Left lobe of liver (tissue), 2 donors: ENCODE data around the gene OTOP1. TPM values are rescaled to one million over a fixed set of nuclear protein-coding genes. Genes with fewer than 3 reads are reported as not detected.
"Not testable (repeated sequence)": the region's sequence is repeated elsewhere in the genome, so short reads cannot be mapped to it uniquely, and the experiment has no call there.

Source experiments
- ATAC-seq: fragments of 200-7000 bp; cut with Tn5 transposase; one replicate; pipeline ENCODE4 v1.9.1; 2020; ENCODE audit warnings: mild to moderate bottlenecking, moderate library complexity
- DNase-seq: peaks from one replicate; pipeline ENCODE4 v3.0.0-alpha.2; 2020; ENCODE audit warnings: low spot score
- total RNA-seq: library from RNA; stranded (reverse); gene quantifications from one replicate; pipeline ENCODE4 v1.2.1, GENCODE V29; 2021
- donor health status: DM: no; HTN: no; CAD: no; lungs with moderate emphysema.
- donor health status: DM: no; HTN: yes; CAD: no.

Gene OTOP1
- total RNA-seq, 1 donor from 2014 or later: not detected

DNA sequence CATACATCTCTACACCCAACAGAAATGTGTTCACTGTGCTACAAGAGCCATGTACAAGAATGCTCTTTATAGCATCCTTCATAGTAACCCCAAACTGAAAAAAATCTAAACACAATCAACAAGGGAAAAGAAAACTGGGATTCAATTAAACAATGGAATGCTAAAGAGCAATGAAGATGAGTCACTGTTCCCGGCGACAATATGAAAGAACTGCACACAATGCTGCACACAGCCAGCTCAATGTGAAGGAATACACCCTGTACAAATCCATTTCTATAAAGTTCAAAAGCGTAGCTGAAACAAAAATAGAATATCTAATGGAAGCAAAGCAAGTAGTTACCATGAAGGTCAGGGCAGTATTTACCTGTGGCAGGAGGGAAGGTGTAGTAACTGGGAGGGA lies 12.8 kb upstream of the OTOP1 start:
- not testable (repeated sequence) for ATAC-seq, DNase-seq

DNA sequence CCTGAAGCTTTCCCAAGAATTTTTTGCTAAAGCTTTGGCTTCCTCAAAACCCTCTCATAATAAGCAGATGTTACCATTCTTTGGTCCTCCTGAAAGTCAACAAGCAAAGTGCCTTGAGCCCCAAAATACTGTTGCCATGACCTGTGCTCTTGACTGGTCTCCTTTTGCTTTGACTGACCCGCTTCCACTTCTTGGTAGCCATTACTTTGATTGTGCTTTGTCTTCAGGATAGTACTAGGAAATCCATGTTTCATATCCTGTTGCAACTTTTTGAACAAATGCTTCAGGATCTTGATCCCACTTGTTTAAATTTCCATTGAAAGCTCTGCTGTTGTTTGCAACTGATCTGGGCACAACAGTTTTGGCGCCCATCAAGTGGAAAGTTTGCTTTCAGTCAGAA lies 6.9 kb upstream of the OTOP1 start:
- ATAC-seq: no peak
- no peak for DNase-seq

DNA sequence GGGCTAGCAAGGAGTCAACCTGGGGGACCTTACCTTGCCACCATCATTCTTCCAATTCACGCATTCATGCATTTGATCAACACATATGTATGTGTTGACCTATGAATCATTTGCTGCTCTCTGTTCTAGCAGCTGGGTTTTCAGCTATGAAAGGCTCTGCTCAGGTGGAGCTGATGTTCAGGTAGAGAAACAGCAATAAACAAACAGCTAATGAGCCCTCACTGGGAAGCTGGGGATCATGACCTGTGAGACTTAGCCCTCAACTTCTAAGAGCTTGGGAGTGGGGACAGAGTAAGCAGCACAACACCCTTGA lies 1.6 kb upstream of the OTOP1 start:
- ATAC-seq: no peak

DNA sequence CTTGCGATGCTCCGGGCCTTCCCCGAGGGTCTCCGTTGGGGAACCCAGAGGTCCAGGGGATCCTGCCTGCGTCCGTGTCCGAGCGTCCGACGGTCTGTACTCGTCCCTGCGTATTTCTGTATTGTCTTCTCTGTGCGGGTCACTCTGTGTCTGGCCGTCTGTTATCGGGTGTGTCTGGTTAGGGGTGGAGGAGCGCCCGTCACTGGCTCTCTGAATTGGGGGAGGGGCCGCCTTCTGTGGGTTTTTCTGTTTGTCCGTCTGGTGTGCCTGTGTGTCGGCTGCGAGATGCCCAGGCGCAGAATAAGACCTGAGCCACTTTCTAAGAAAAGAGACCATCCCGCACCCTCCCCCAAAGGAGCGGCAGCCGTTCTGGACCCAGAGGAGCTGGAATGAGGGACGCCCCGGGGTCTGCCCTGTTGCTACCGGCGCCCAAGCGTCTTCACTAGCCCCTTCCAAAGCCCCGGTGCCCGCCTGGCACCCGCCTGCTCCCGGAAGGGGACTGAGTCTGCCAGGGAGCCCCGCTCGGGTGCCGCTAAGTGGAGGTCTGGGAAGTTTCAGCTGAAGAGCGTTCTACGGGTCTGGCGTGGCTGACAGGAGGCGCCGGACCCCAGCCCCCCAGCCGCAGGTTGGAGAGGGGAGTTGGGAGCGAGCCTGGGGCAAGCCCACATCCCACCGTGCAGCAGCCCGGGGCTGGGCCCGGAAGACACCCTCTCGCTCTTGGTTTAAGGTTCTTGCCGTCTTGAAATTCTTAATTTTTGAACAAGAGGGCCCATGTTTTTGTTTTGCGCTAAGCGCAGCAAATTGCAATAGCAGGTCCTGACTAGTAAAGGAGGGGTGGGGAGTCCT lies 1.0 kb upstream of the OTOP1 start:
- DNase-seq: no peak

More for the DNA sequence above, 1.6 kb upstream of the OTOP1 start:
- DNase-seq: no peak

DNA sequence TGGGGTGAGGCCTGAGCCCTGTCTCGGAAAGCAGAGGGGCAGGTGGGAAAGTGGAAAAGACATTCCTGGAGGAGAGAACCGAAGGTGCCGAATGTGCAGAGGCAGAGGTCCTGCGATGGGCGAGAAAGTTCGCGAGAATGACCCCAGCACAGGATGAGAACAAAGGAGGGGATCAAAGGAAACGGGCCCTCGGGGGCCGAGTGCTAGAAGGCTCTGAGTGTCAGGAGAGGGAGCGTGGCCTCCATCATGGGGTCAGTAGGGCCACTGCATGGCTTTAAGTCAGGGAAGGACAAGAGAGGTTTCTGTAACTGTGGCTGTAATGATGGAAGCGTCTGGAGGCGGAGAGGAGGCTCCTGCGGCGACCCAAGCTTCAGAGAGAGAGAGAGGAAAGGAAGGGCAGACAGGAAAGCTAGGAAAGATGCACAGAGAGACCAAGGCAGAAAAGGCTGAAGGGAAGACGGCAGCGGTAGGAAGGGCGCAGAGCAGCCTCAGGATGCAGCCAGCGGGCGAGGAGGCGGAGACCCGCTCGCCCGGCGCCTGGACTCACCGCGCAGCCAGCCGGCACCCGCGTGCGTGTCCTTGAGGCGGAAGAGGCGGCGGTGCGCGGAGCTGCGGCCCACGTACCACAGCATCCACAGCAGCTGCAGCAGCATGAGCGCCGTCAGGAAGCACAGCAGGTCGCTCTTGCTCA lies 669 bp downstream of the OTOP1 start:
- DNase-seq: no peak
- ATAC-seq: no peak

More for the DNA sequence above, 1.0 kb upstream of the OTOP1 start:
- no peak for ATAC-seq

DNA sequence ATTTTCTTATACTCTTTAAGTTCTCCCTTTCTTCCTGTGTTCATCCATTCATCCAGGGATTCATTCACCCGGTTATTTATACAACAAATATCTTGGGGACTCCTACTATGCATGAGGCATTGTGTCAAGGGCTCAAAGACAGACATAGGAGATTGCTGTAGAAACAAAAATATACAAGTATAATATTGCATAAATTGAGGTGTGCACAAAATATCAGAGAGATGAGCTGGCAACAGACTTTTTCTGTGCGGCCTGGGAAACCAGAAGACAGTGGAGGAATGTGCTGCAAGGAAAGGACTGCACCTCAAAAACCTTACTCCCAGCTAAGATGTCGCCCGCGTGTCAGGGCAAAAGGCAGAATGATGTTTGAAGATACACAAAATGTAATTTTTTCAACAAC lies 9.6 kb downstream of the OTOP1 start:
- no peak for ATAC-seq
- DNase-seq: no peak

DNA sequence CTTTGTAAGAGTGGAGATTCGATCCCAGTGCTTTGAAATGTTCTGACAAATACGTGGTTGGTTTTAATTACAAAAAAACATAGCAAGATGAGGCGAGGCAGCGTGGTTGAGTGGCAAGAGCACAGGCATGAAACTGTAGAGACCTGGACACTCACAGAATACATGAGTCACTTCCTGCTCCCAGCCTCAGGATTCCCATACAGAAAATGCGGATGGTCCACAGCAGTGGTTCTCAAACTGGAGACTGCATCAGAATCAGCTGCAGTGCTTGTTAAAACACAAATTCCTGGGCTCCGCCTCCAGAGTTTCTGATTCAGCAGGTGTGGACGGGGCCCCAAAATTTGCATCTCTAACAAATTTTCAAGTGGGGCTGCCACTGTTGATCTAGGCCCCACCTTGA lies 10.1 kb downstream of the OTOP1 start:
- DNase-seq: no peak
- ATAC-seq: no peak

DNA sequence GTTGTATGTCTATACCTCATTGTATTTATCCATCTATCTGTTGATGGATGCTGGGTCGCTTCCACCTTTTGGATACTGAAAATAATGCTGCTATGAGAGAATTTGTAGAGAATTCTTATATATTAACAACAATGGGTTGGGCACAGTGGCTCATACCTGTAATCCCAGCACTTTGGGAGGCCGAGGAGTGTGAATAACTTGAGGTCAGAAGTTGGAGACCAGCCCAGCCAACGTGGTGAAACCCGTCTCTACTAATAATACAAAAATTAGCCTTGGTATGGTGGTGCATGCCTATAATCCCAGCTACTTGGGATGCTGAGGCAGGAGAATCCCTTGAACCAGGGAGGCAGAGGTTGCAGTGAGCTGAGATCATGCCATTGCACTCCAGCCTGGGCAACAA lies 13.1 kb downstream of the OTOP1 start:
- ATAC-seq, DNase-seq: not testable (repeated sequence)

DNA sequence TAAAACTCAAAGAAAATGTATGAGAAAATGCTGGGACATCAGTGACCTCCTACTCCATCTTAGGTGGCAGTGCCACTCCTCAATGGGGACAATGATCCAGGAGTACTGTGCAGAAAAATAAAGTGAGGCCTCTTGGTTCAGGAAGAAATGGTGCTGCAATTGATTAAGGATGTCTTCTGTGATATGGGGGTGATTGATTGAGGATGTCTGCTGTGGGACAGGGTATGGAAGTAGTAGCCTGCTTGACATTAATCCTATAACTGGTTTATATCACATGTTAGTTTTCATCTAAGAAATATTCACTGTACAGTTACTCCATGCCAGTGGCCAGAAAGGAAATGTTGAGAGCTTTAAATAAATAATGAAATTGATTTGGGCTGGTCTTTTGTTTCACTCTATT lies 20.5 kb downstream of the OTOP1 start:
- no peak for DNase-seq

DNA sequence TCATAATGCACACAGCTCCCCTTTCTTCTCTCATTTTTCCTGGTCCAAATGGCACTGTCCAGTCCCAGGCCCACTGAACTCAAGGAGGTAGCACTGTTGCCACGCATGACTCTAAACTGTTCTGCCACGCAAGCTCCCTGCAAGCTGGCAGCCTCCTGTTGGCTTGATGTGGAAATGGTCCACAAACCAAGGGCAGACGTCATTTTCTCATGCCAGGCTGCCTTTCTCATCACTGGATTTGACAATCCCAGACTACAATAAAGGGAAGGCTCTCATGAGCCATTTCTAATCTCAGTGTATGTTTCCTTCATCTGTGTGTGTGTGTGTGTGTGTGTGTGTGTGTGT lies 22.4 kb downstream of the OTOP1 start:
- ATAC-seq: no peak

More for the DNA sequence above, 20.5 kb downstream of the OTOP1 start:
- ATAC-seq: no peak

DNA sequence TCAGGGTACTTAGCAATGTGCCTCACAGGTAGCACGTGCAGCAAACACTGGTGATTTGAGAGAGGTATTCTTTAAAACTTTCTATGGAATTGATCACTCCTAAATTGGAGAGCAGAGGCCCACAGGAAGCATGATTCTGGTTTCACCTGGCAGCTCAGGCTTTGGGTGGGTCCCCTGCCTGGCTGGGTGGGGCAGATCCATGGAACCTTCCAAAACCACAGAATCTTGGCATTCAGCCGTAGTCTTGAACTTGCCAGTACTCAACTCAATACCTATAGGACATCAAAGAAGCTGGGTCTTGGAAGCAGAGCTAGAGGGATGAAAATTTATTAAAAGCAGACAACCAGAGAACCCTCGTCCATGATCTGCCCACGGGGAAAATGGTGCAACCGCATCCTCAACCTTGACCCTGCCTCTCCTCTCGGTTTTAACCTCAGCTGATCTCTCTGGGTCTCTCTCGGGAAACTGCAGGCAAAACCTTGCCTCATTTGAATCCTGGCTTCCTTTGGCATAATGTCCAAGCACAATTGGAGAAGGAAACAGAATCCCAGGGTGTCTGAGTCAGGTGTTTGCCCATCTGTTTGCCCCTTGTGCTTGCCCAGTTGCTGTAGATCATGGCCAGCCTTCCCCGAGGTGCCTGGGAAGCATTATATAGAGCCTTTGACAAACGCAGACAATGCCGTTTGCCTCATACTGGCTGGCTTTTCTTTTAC lies 22.9 kb downstream of the OTOP1 start:
- ATAC-seq (no peak), DNase-seq (no peak)

More for the DNA sequence above, 22.4 kb downstream of the OTOP1 start:
- DNase-seq: no peak

DNA sequence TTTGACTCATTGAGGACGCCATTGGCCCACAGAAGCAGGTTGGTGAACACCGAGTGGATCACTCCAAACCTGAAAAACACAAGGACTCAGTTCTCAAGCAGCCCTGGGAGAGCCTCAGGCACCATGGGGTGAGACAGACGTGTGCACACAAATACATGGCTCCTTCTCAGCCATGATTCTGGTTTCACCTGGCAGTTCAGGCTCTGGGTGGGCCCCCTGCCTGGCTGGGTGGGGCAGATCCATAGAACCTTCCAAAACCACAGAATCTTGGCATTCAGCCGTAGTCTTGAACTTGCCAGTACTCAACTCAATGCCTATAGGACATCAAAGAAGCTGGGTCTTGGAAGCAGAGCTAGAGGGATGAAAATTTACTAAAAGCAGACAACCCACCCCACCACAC lies 24.2 kb downstream of the OTOP1 start:
- ATAC-seq (no peak), DNase-seq (no peak)

DNA sequence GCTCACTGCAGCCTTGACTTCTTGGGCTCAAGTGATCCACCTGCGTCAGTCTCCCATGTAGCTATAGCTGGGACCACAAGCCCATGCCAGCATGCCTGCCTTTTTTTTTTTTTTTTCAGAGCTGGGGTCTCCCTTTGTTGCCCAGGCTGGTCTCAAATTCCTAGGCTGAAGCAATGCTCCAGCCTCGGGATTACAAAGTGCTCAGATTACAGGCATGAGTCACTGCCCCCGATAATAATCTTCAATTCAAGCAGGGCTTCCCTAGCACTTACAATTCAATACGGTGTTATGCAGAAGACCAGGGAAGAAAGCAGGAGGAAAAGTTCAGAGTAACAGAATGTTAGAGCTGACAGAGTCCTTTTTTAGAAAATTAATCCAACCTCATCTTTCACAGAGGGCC lies 26.1 kb downstream of the OTOP1 start:
- no peak for ATAC-seq
- DNase-seq: no peak

DNA sequence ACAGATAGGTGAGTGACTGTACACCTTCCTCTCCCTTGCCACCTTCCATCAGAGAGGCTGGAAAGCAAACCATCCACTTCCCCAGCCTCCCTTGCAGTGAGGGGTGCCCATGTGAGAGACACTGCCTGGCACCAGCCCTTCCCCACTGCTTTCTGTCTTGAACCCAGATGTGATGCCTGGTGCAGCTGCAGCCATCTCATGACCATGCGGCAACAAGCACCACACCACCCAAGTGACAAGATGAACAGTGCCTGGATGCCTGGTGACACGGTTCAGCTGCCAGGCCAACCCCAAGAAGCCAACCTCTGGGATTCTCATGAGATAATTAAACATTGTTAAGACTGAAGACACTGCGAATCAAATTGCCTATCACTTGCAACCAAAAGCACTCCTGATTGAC lies 31.4 kb downstream of the OTOP1 start:
- no peak for ATAC-seq
- DNase-seq: no peak

DNA sequence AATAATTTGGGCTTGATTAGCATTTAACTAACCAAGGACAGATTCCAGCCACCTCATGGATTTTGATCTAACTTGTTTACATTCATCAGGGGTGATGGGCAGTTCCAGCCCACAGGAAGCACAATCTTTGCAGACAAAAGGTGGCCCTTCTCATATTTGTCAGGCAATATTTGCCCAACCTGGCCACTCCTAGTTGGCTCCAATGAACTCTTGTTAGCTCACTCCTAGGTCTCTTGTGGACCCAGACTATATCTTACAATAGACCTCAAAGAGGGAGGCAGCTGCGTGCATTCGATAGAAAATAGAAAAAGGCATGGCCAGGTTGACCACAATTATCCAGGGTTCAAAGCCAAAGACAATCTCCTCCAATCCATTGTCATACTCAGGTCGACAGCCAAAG lies 38.2 kb downstream of the OTOP1 start:
- ATAC-seq, DNase-seq: not testable (repeated sequence)

DNA sequence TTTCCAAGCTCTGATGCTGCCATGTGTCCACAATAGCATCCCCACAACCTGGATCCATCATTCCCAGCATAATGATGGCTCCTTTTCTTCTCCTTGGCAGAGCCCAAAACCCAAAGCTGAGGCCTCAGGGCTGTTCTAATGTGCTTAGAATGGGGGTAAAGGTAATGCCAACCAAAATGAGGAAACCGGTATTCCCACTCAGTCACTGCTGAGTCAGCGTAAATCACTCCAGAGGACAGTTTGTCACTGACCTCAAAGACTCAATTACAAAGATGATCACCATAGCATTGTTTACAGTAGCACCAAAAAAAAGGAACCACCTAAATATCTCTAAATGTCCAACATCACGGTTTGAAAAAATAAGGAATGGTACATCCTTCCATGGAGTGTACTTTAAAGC lies 41.2 kb downstream of the OTOP1 start:
- ATAC-seq (no peak), DNase-seq (no peak)

DNA sequence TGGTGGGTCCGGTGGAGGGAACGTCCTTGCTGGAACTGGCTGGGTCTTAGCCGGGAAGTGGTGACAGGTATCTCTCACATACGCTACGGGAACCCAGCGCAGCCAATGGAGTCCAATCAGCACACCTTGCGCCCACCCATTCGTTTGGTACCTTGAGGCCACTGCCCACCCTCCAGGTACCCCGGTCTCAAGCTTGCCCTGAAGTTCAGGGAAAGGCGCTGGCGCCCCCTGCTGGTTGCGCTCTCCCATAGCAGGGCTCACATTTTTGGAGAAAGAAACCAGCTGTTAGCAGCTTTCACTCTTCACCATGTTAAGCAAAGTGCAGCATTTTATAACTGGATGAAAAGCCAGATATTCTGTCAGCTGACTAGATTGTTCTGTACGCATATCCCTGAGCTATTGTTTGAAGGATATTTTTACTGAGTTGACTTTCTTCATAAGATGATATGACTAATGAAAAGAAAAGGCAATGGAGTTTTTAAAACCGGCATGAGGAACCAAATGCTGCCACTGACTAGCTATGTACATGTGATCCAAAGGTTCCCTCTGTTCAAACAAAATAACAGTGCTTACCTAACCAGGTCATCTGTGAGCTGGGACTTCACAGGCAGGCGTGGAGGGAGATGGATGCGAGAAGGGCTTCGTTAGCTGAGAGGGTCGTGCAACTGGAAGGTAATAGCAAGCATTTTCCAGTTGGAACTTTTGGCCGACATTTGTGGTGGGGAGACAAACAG lies 43.7 kb downstream of the OTOP1 start:
- ATAC-seq (peak; percentile 49), DNase-seq (no peak)

DNA sequence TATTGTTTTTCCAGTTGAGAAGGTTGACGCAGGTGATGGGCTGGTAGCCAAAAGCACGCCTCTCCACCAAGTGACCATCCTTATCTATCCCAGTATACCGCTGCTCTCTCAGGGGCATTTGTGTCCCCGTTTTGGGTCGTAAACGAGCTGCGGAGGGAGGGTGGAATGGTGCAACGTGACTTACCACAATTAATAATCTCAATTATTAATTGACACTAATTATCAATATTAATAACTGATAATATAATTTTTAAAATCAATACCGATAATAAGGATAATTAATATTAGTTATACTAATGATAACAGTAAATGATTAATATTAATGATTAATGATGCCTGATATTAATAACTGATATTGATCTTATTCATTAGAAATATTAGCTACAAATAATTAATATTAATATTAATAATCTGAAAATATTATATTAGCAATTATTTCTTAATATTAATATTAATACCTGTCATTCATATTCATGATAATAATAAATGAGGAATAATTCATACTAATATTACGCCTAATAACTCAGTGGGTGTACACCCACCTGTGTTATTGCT lies 56.1 kb downstream of the OTOP1 start:
- ATAC-seq: no peak
- DNase-seq: no peak

DNA sequence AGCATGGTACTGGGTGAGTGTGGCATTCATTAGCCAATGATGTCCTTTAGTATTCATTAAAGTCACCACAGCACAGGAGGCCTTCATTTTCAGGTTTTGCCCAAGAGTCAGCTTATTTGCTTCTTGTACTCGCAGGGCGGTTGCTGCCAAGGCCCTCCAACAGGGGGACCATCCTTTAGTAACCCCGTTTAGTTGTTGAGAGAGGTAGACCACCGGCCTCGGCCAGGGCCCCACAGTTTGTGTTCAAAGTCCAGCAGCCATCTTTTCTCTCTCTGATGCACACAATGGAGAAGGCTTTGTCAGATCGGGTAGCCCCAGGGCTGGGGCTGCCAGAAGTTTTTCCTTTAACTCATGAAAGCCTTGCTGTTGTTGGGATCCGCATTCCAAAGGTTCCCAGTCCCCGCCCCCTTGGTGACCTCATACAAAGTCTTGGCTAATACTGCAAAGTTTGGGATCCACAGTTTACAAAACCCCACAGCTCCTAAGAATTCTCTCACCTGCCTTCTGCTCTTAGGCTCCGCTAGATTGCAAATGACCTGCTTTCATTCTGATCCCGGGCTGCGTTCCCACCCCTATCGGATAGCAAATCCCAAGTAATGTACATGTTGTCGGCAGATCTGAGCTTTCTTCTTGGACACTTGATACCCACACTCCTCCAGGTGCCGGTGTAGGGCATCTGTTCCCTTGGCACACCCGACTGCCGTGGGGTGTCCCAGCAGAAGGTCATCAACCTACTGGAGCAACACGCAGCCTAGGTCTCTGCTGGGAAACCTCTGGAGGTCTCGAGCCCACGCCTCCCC lies 58.5 kb downstream of the OTOP1 start:
- not testable (repeated sequence) for ATAC-seq, DNase-seq

DNA sequence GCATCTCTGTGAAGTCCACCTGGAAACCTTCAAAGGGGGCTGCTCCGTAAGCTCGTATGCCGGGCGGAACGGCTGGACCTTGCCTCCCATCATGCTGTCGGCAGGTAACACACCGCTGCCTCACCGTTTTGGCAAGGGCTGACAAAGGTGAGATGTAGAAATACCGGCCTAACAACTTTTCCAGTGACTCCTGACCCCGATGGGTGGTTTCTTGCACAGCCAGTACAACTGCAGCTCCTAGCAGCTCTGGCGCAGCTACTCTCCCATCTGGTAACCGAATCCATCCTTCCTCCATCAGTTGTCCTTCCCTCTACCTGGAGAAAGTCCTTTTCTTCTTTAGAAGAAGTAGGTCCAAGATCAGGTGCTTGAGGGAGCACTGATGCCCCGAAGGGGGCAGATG lies 59.7 kb downstream of the OTOP1 start:
- DNase-seq, ATAC-seq: not testable (repeated sequence)
